ENCODE data around the gene PES1. TPM values are rescaled to one million over a fixed set of nuclear protein-coding genes. Genes with fewer than 3 reads are reported as not detected.

Gene PES1
- total RNA-seq, 2 experiments from 2014 or later = 58.5 to 62.7 TPM

- POLR2A ChIA-PET = no interaction called here
- DNase-seq = no peak
- Mint-ChIP-seq H3K9me3 (no peaks in the 10 kb centered on the region), H3K36me3 (ENCODE audit: low read depth) (no peaks in the 10 kb centered on the region), H3K4me1 (peaks cover 6% of the 10 kb centered on the region), H3K27ac (no peak overlapping the region), H3K27me3 (peaks cover 3% of the 10 kb centered on the region), H3K4me3 (no peak overlapping the region)
- CTCF ChIA-PET = interaction anchor here (1.3 kb wide), 1 partner anchor 13 kb away, joined by 4 read pairs; no protein-coding TSS in a partner anchor
Measured at GRCh38 chr22:30531651-30532608, 59.8 kb downstream of the PES1 start.

GRCh38 chr22:30526656-30527055, 65.1 kb downstream of the PES1 start:
- ChIA-PET CTCF (interaction anchor here (0.6 kb wide), 1 partner anchor 219 kb away, joined by 3 read pairs; no protein-coding TSS in a partner anchor), POLR2A (no interaction called here)
- no peaks in the 10 kb centered on the region for H3K9me3 Mint-ChIP-seq
- H3K27ac Mint-ChIP-seq = no peak overlapping the region
- H3K27me3 Mint-ChIP-seq = no peaks in the 10 kb centered on the region
- no peaks in the 10 kb centered on the region for H3K36me3 Mint-ChIP-seq (ENCODE audit: low read depth)
- no peak for DNase-seq
- H3K4me3 Mint-ChIP-seq = no peak overlapping the region
- no peaks in the 10 kb centered on the region for H3K4me1 Mint-ChIP-seq

Other genes with a start within 250 kb of the PES1 start
- 100 to 1,000 TPM; 247 to 279 TPM for gene SF3A1, start 235.0 kb downstream of the PES1 start, total RNA-seq
- 1 to 10 TPM; 3.5 to 4.3 TPM for gene CCDC157, start 234.9 kb downstream of the PES1 start, total RNA-seq
- 1 to 10 TPM; 9.8 to 9.9 TPM for gene RNF215, start 204.5 kb downstream of the PES1 start, total RNA-seq
- gene SEC14L2, start 194.9 kb downstream of the PES1 start, total RNA-seq = 10 to 100 TPM in 1 of 2 experiments, 1 to 10 TPM in 1; 7.6 to 10.5 TPM
- gene MTFP1, start 166.1 kb downstream of the PES1 start, total RNA-seq = 10 to 100 TPM; 34.5 to 40.0 TPM
- gene SEC14L3, start 119.9 kb downstream of the PES1 start, total RNA-seq = not detected
- gene SEC14L4, start 86.2 kb downstream of the PES1 start, total RNA-seq = not detected
- gene SEC14L6, start 45.2 kb downstream of the PES1 start, total RNA-seq = not detected
- gene GAL3ST1, start 17.2 kb downstream of the PES1 start, total RNA-seq = not detected
- under 1 TPM; 0.32 to 0.54 TPM for gene TCN2, start 15.3 kb upstream of the PES1 start, total RNA-seq
- gene SLC35E4, start 43.9 kb upstream of the PES1 start, total RNA-seq = 1 to 10 TPM; 1.8 to 2.5 TPM
- gene DUSP18, start 76.0 kb upstream of the PES1 start, total RNA-seq = 10 to 100 TPM in 1 of 2 experiments, 1 to 10 TPM in 1; 9.8 to 12.2 TPM
- gene OSBP2, start 103.0 kb upstream of the PES1 start, total RNA-seq = 1 to 10 TPM; 1.1 TPM